GM12864 (cell line): ENCODE measurements around the gene RNPC3.
A peak's percentile ranks its signal among the peaks of the same experiment; 100 is the strongest.
"Not testable (repeated sequence)": the region's sequence is repeated elsewhere in the genome, so short reads cannot be mapped to it uniquely, and the experiment has no call there.

Experiments
- DNase-seq: peaks from one replicate; pipeline ENCODE4 v3.0.0-alpha.2; 2011; ENCODE audit warnings: low read depth
- H3K4me3 ChIP-seq: 2 replicates; pipeline ENCODE4 v1.5.1; 2011; ENCODE audit warnings: mild to moderate bottlenecking, low read depth, low read length, control low read depth
- TF ChIP-seq, protein P1 (sequence below): IDR thresholded peaks from 2 replicates; pipeline ENCODE4 v1.5.1; 2011; ENCODE audit warnings: low read depth, mild to moderate bottlenecking, moderate library complexity, low read length, control low read depth, inconsistent platforms; ENCODE audit errors: missing control alignments

Gene RNPC3

GRCh38 chr1:103547840-103548239, 22.3 kb downstream of the RNPC3 start:
- TF ChIP-seq, protein P1, sequence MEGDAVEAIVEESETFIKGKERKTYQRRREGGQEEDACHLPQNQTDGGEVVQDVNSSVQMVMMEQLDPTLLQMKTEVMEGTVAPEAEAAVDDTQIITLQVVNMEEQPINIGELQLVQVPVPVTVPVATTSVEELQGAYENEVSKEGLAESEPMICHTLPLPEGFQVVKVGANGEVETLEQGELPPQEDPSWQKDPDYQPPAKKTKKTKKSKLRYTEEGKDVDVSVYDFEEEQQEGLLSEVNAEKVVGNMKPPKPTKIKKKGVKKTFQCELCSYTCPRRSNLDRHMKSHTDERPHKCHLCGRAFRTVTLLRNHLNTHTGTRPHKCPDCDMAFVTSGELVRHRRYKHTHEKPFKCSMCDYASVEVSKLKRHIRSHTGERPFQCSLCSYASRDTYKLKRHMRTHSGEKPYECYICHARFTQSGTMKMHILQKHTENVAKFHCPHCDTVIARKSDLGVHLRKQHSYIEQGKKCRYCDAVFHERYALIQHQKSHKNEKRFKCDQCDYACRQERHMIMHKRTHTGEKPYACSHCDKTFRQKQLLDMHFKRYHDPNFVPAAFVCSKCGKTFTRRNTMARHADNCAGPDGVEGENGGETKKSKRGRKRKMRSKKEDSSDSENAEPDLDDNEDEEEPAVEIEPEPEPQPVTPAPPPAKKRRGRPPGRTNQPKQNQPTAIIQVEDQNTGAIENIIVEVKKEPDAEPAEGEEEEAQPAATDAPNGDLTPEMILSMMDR: no peak
- H3K4me3 ChIP-seq: no peak overlapping the region
- no peak for DNase-seq

DNA sequence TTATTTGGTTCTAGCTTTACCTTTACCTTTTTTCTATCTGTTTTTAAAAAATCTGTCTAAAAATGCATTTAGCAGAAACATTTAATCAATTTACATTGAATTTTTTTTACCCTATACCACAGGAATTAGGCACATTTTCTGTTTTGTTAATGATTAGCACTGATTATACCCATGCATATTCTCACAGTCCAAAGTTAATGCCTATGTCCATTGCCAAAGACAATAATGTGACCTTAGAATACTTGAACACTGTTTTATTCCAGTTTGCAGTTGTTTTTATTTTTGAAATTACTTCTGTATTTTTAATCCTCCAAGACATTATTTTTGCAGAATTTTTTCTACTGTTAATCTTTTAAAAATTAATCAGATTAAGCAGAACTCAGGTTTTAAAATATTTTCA, 34.9 kb downstream of the RNPC3 start:
- DNase-seq: no peak
- H3K4me3 ChIP-seq: no peak overlapping the region
- TF ChIP-seq, protein P1: no peak

- not testable (repeated sequence) for H3K4me3 ChIP-seq, DNase-seq
These were observed 35.6 kb downstream of the RNPC3 start for GRCh38 chr1:103561124-103561523.

- TF ChIP-seq, protein P1: no peak
- no peak overlapping the region for H3K4me3 ChIP-seq
- DNase-seq: peak; percentile 12
These were observed 36.3 kb downstream of the RNPC3 start for GRCh38 chr1:103561643-103562395.

DNA sequence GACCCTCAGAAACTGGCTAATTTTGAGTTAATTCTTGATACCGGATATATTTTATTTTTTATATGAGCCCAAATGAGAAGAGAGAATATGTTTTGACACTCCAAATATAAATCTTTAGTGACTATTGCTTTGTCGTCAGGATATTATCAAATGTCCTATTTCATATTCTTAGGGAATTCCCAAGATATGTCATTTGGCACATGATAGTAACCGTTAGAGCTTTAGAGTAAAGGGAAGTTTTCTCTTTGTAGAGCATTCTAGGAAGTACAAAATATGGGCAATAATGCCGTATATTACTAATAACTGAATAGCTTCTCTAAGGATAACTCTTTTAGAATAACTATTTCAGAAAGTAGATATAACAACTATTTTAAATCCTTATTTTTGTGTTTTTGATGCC, 37.6 kb downstream of the RNPC3 start:
- TF ChIP-seq, protein P1: no peak
- no peak for DNase-seq
- H3K4me3 ChIP-seq: no peak overlapping the region

- TF ChIP-seq, protein P1: no peak
- no peak for DNase-seq
- H3K4me3 ChIP-seq: no peak overlapping the region
These were observed 44.0 kb downstream of the RNPC3 start for GRCh38 chr1:103569493-103569892.

DNA sequence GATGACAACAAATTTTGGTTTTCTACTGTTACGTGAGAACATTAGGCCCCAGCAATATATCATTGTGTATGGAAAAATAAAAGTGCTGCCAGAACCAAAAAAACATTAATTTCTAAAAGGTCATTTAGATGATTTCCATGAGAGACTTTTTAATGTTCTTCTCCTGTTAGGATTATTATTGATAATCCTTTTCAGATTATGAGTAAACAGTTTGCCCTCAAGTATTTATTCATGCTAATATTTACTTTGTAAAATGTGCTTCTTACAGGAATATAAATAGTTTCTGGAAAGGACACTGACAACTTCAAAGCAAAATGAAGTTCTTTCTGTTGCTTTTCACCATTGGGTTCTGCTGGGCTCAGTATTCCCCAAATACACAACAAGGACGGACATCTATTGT, 45.8 kb downstream of the RNPC3 start, which contains the start of gene AMY2B:
TSS of gene AMY2B (plus strand) at position 301 of the 400 bp plus-strand sequence. CDS start at position 315, 14 bp downstream.
- DNase-seq: not testable (repeated sequence)

DNA sequence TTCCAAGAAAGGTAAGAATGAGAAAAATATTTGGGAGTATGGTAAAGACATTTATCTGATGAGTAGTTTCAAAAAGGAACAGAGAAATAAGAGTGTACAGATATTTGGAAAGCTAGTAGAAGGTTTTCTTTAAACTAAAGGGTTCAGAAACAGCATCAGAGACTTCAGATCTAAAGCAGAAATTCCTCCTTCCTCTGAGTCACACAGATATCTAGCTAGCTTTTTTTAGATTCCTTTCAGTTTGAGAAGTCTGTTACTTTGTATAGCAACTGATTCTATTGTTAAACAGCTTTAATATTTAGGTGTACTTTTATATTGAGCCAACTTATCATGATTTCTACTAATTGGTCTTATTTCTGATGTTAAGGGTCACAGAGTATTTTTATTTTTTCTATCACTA, 50.6 kb downstream of the RNPC3 start:
- no peak for DNase-seq
- TF ChIP-seq, protein P1: no peak
- H3K4me3 ChIP-seq: no peak overlapping the region

More for the DNA sequence above, 45.8 kb downstream of the RNPC3 start, which contains the start of gene AMY2B:
- H3K4me3 ChIP-seq: not testable (repeated sequence)

DNA sequence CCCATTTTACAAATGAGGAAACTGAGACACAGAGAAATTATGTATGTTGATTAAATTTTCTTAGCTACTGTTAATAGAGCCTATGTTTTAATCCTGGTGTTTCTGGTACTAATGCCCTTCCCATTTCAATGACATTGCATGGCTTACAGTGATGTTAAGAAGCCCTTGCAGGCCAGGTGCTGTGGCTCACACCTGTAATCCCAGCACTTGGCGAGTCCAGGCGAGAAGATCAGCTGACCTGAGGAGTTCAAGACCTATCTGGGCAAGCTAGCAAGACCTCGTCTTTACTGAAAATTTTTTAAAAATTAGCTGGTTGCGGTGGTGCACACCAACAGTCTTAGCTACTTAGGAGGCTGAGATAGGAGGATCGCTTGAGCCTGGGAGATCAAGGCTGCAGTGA, 51.3 kb downstream of the RNPC3 start:
- not testable (repeated sequence) for H3K4me3 ChIP-seq

More for the DNA sequence above, 51.3 kb downstream of the RNPC3 start:
- not testable (repeated sequence) for DNase-seq
